Erythroblast (primary cell): ENCODE measurements around the gene AGAP1.

Experiments used
- GATA1 ChIP-seq: IDR thresholded peaks from 2 replicates; pipeline ENCODE4 v1.6.1; 2011; ENCODE audit warnings: low read depth, mild to moderate bottlenecking, control low read depth, low read length, moderate library complexity
- POLR2A ChIP-seq: IDR thresholded peaks from 2 replicates; pipeline ENCODE4 v1.6.1; 2011; ENCODE audit warnings: mild to moderate bottlenecking, low read length

GRCh38 chr2:235946590-235946989 lies 452.7 kb downstream of the AGAP1 start:
- TF ChIP-seq POLR2A (no peak), GATA1 (no peak)
